Hematopoietic multipotent progenitor cell (in vitro differentiated cells): ENCODE measurements around the gene ACSS2. TPM values are rescaled to one million over a fixed set of nuclear protein-coding genes. Genes with fewer than 3 reads are reported as not detected.

Experiments
- DNase-seq, 3 donors: peaks; one replicate each; pipeline ENCODE4 v3.0.0-alpha.2; 2011 to 2015; ENCODE audit warnings: low read depth in 2 of 3, low spot score in 2 of 3
- total RNA-seq: library from RNA; depleted of rRNA; stranded (reverse); fragments of >200 nt; gene quantifications from one replicate; pipeline ENCODE4 v1.2.3, GENCODE V29; 2012

Gene ACSS2, protein sequence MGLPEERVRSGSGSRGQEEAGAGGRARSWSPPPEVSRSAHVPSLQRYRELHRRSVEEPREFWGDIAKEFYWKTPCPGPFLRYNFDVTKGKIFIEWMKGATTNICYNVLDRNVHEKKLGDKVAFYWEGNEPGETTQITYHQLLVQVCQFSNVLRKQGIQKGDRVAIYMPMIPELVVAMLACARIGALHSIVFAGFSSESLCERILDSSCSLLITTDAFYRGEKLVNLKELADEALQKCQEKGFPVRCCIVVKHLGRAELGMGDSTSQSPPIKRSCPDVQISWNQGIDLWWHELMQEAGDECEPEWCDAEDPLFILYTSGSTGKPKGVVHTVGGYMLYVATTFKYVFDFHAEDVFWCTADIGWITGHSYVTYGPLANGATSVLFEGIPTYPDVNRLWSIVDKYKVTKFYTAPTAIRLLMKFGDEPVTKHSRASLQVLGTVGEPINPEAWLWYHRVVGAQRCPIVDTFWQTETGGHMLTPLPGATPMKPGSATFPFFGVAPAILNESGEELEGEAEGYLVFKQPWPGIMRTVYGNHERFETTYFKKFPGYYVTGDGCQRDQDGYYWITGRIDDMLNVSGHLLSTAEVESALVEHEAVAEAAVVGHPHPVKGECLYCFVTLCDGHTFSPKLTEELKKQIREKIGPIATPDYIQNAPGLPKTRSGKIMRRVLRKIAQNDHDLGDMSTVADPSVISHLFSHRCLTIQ
- total RNA-seq = 50.1 TPM

DNA sequence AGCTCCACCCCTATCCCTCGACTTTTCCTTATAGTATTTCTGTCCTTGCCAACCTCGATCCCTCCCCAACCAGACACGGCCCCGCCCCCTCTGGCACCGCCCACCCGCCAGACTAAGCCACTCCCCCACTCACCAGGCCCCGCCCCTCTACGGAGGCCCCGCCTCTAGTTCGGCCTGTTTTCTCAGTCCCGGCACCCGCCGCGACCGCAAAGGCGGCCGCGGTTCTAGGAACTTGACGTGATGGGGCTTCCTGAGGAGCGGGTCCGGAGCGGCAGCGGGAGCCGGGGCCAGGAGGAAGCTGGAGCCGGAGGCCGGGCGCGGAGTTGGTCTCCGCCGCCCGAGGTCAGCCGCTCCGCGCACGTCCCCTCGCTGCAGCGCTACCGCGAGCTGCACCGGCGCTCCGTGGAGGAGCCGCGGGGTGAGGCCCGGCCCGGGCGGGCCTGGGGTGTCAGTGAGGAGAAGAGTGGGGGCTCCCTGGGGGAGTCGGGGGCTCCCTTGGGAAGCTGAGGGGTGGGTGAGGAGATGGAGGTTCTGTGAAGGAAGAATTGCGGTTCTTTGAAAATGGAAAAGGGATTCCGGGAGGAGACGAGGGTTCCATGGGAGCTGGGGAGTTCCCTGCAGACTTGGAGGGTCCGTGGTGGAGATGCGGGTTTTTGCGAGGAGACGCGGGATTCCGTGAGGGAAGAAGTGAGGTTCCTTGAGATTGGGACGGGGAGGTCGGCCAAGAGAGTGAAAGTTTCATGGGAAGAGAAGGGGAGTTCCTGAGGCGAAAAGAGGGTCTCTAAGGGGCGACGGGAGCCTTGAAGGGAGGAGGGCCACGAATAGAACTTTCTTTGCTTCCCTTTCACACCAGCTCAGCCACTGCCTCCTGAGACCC lies at the start of gene ACSS2:
ACSS2 (plus strand) TSS at position 207 of the 877 bp plus-strand sequence; CDS start at position 241, 34 bp downstream.
- DNase-seq = peak in 1 of 3 donors; percentile 86

DNA sequence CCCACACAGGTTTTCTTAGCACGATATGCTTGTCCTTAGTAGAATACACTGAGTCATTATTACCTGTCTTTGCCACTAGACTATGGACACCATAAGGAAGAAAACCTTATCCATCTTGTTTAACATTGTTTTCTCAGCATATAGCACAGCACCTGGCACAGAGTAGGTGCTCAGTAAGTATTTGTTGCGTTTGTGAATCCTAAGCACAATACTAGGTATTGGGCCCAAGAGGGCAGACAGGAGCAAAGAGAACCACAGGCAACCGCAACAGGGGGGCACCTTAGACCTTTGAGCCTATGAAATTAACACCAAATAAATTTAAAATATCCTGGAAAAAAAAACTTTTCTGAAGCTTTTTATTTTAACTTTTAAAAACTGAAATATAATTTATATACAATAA lies 47.2 kb upstream of the ACSS2 start:
- no peak for DNase-seq

DNA sequence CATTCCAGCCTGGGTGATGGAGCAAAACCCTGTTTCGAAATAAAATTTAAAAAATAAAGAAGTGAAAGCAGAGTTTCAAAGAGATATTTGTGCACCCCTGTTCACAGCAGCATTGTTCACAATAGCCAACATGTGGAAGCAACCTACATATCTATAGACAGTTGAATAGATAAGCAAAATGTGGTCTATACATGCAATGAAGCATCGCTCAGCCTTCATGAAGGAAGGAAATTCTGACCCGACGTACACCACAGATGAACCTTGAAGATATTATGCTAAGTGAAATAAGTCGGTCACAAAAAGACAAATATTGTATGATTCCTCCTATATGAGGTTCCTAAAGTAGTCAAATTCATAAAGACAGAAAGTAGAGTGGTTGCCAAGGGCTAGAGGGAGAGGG lies 44.5 kb upstream of the ACSS2 start:
- peak in 1 of 3 donors; percentile 11 for DNase-seq

GRCh38 chr20:34834459-34834893 lies 41.9 kb upstream of the ACSS2 start:
- DNase-seq = peak; percentile 7 to 71 (median 24)

DNA sequence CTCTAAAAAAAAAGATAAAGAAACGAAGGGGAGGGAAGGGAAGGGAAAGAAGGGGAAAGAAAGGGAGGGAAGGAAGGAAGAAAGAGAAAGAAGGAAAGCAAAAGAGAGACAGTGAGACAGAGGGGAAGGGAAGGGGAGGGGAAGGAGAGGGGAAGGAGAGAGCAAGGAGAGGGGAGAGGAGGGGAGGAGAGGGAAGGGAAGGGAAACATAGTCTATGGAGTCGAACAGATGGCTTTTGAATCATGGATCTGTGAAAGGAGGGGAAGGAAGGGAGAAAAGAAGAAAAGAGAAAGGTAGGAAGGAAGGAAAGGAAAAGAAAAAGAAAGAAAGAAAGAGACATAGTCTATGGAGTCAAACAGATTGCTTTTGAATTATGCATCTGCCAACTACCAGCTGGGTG lies 34.3 kb upstream of the ACSS2 start:
- no peak for DNase-seq

GRCh38 chr20:34843421-34843820 lies 33.0 kb upstream of the ACSS2 start:
- DNase-seq = no peak

DNA sequence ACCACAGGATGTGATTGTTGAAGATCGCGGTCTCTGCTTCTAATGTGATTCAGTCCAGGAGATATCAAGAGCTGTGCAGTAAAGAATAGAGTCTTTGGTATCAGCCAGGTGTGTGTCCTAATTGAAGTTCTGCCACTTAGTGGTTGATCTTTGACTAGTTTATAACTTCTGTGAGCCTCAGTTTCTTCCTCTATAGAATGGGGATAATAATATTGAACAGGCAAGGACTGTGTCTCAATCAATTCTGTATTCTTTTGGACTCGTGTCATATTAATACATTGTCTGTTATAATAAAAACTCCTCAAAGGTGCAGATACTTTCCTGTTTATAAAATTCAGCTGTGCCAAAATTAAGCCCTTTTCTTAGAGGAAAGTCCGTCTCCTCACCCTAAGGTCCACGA lies 27.8 kb upstream of the ACSS2 start:
- DNase-seq = no peak

- DNase-seq = no peak
Measured at GRCh38 chr20:34849778-34850177, 26.6 kb upstream of the ACSS2 start.

DNA sequence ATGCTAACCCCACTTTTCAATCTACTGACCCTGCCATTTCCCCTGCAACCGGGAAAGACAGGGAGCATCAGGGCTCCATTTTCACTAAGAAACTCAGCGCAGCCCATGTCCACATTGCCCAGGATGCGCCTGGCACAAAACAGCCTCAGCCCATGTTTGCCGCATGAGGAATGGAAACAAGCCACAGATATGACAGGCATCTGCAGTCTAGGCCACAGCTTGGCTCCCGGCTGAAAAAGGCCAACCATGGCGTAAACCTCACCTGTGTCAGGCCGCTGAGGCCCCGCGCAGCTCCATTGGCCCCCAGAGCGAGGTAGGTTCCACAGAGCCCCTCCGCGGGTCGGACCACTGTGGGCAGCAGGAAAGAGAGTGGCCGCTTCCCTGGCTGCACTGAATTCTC lies 25.4 kb upstream of the ACSS2 start:
- DNase-seq = no peak

- DNase-seq = no peak
Measured at GRCh38 chr20:34852298-34852697, 24.1 kb upstream of the ACSS2 start.

- DNase-seq = no peak
Measured at GRCh38 chr20:34859367-34859766, 17.0 kb upstream of the ACSS2 start.

DNA sequence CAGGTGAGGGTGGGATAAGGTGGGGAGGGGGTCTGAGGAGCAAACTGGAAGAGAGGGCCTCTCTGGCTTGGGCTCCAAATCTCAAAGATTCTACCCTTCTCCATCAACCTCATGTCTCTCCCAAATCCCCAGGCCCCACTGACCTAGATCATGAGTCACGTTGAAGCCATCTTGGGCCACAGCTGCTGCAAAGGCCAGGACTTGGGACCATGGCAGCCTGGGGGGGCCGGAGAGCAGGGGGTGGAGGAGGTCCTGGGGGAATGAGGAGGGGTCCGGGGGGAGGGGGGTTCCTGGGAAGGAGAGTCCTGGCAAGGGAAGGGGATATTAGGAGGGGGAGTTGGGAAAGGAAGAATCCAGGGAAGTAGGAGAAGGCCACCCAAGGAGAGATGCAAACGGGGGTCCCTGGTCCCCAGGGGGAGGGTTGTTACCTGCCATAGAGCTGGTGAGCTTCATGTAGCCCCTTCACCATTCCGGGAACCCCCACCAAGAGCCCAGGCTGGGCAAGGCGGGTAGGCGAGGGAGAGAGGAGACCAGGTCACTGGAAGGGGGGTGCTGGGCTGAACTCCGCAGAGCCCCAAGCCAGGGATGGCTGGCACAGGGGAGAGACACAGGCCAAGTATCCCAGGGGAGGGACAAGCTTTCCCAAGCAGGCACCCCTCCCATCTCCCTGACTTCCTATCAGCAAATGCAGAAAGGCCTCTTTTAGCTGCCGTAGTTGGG lies 16.4 kb upstream of the ACSS2 start:
- DNase-seq = no peak

- DNase-seq = no peak
Measured at GRCh38 chr20:34861386-34862084, 14.9 kb upstream of the ACSS2 start.

DNA sequence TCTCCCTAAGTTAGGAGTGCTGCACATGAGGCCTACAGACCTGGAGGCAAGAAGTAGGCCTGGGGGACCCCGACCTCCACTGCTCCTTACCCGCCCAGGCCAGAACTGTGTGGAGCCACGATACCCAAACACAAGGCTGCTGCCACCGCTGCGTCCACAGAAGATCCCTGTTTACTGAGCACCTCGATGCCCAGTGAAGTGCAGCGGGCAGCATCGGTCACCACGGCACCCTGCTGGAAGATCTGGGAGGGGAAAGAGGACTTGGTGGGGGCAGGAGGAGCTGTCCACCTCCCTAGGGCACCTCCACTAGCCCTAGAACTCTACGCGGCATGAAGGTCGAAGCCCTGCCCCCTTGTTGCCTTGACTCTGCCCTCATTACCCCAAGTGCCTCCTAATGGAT lies 13.7 kb upstream of the ACSS2 start:
- no peak for DNase-seq

DNA sequence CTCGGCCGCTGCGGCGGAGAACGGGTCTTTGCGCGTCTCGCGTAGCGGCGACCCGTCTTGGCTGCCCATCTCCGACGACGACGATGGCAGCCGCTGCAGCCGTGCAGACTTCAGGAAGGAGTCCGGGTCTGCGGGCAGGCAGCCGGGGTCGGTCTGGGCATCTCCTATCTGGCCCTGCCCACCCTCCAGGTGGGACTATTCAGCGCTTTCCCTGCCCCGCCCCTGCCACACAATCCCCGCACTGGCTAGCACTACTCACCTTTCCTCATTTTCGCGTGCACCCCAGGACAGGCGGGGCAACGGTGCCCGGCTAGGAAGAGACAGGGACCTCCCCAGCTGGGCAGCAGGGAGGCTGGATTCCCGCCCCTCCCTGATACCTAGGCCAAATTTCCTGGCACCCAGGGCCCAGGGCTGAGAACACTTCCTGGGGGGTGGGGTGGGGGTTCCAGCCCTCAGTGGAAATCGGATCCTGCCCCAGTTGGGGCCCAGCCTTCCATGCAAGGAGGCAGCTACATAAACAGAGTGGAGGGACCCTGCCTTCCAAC lies 12.9 kb upstream of the ACSS2 start:
- no peak for DNase-seq

- DNase-seq = no peak
Measured at GRCh38 chr20:34864216-34864615, 12.2 kb upstream of the ACSS2 start.

DNA sequence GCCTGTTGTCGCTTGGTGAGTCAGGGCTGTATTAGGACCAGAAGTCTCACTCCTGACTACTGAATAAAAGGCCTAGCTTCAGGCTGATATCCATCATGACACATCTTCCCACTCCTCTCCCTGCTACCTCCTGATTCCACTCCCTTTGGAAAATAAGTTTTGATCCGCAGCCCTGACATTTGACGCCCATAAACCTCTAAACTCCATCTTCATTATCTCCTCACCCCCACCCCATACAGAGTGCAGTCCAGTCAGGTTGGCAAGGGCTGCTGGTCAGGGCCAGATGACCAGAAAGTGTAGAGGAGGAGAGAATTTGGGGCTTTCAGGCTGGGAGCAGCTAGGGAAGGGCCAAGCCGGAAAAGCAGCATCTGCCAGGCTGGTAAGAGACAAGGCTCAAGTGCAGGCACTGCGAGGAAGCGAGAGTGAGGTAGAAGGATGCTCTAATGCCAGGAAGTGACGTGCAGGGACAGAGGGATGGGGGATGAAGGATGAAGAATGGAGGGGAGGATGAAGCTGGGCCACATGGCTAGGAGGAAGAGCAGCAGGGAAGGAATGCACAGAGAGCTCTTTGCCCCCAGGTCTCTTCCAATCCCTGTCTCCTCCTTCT lies 5.0 kb upstream of the ACSS2 start:
- DNase-seq = no peak

DNA sequence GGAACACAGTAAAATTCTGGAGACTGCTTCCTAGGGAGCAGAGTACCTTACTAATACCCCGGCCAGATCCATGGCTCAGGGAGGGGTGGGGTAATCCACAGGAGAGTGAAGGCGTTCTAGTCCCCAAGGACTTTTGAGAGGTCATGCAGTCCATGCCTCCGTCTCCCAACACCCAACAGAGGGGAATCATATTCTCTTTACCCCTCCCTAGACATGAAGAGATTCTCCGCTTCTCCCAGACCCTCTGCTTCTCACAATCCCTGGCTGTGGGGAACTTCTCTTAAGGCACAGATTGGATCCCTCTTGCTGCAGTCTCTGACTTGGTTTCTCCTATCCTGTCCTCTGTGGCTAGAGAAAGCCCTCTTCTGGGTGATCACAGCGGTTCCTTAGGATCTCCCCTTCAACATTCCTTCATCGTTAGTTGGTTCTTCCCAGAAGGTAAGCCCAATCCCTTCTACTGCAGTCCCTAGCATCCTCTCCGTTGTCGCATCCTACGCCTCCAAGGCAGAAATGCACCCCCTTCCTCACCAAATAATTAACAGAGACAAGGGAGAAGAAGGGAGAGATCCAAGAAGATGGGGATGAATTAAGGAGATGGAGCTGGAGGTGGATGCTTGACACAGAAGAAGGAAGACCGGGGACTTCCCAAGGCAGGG lies 4.3 kb upstream of the ACSS2 start:
- peak in 1 of 3 donors; percentile 12 for DNase-seq
